Endothelial cell of umbilical vein (primary cell): ENCODE results near the gene SLC39A11. TPM values are rescaled to one million over a fixed set of nuclear protein-coding genes. Genes with fewer than 3 reads are reported as not detected.

Experiments used
- BruUV-seq: library from RNA; stranded (reverse); fragments of 400-500 nt; replicated peaks from 2 replicates; lab custom pipeline; 2021; lab: Mats Ljungman, UMichigan
- CTCF ChIA-PET: fragments of 300-600, 350-600 bp; sonication (Branson Sonifier 250); formaldehyde crosslinking; loops from one replicate; lab custom pipeline; 2021; ENCODE audit warnings: antibody characterized with exemption, inconsistent platforms; lab: Charles Lee
- POLR2A ChIA-PET: fragments of 300-600, 350-600 bp; sonication (Branson Sonifier 250); formaldehyde crosslinking; loops from one replicate; lab custom pipeline; 2021; ENCODE audit warnings: antibody characterized with exemption, inconsistent platforms; lab: Charles Lee
- DNase-seq: peaks from one replicate; pipeline ENCODE4 v3.0.0-alpha.2; 2011; ENCODE audit warnings: low read depth, low spot score
- FAIRE-seq: peaks from 2 replicates; lab custom pipeline; 2011; peaks lifted over from hg19 to GRCh38; lab: Jason Lieb, UNC
- H2AFZ ChIP-seq: 2 replicates; pipeline ENCODE4 v1.6.0; 2012; ENCODE audit warnings: low read depth, low read length, control low read depth, inconsistent platforms
- H3K27ac ChIP-seq: 2 replicates; pipeline ENCODE4 v1.5.1; 2011; ENCODE audit warnings: low read depth, mild to moderate bottlenecking, control low read depth, low read length, moderate library complexity; ENCODE audit not compliant: insufficient read depth
- H3K27me3 ChIP-seq, 2 experiments: 2 replicates each; pipeline versions ENCODE4 v1.6.0 to v1.6.1; 2011; ENCODE audit warnings: low read length in 2 of 2, mixed read lengths in 1 of 2; ENCODE audit not compliant: control insufficient read depth in 2 of 2, insufficient read depth in 2 of 2
- H3K36me3 ChIP-seq, 2 experiments: 2 replicates in 1 of 2; 3 replicates in 1 of 2; pipeline ENCODE4 v1.5.1; 2011; ENCODE audit warnings: low read length in 2 of 2, mild to moderate bottlenecking in 1 of 2, moderate library complexity in 1 of 2; ENCODE audit not compliant: control insufficient read depth in 2 of 2, insufficient read depth in 2 of 2; ENCODE audit errors: extremely low read depth in 1 of 2
- H3K4me1 ChIP-seq: 3 replicates; pipeline ENCODE4 v1.5.1; 2011; ENCODE audit warnings: mild to moderate bottlenecking, low read length; ENCODE audit not compliant: control insufficient read depth, insufficient read depth; ENCODE audit errors: extremely low read depth
- H3K4me2 ChIP-seq: 2 replicates; pipeline ENCODE4 v1.6.1; 2011; ENCODE audit warnings: low read length, control low read depth, mixed read lengths; ENCODE audit not compliant: insufficient read depth
- H3K4me3 ChIP-seq, 3 experiments: fragments of 200-600 bp in 1 of 3; sonication (generic), shearing (Covaris generic) in 1 of 3; replicated peaks in 1 of 3; 2 replicates each; pipeline ENCODE4 v1.5.1; 2011 to 2016; ENCODE audit warnings: control low read depth in 3 of 3, low read length in 3 of 3, mild to moderate bottlenecking in 2 of 3, inconsistent platforms in 1 of 3, low read depth in 1 of 3, moderate library complexity in 1 of 3; ENCODE audit not compliant: insufficient read depth in 1 of 3
- H3K79me2 ChIP-seq: 2 replicates; pipeline ENCODE4 v1.6.0; 2012; ENCODE audit warnings: low read length, inconsistent platforms; ENCODE audit not compliant: control insufficient read depth, insufficient read depth
- H3K9ac ChIP-seq: replicated peaks from 2 replicates; pipeline ENCODE3; 2011; ENCODE audit warnings: low read length, control low read depth; ENCODE audit not compliant: insufficient read depth; ENCODE audit errors: extremely low read depth
- H3K9me1 ChIP-seq: replicated peaks from 3 replicates; pipeline ENCODE4 v1.6.0; 2011; ENCODE audit warnings: mild to moderate bottlenecking, low read length; ENCODE audit not compliant: control insufficient read depth, insufficient read depth; ENCODE audit errors: extremely low read depth
- H3K9me3 ChIP-seq: replicated peaks from 2 replicates; pipeline ENCODE4 v1.5.1; 2012; ENCODE audit warnings: low read length, inconsistent platforms; ENCODE audit not compliant: control insufficient read depth, insufficient read depth
- H4K20me1 ChIP-seq: replicated peaks from 2 replicates; pipeline ENCODE3; 2011; ENCODE audit warnings: mild to moderate bottlenecking, low read length; ENCODE audit not compliant: control insufficient read depth, insufficient read depth; ENCODE audit errors: extremely low read depth
- EZH2 ChIP-seq: IDR thresholded peaks from 2 replicates; pipeline ENCODE4 v1.6.1; 2012; ENCODE audit warnings: borderline replicate concordance, low read depth, mild to moderate bottlenecking, moderate library complexity, low read length, inconsistent platforms; ENCODE audit not compliant: severe bottlenecking
- FOS ChIP-seq: IDR thresholded peaks from 2 replicates; pipeline ENCODE4 v1.6.1; 2011; ENCODE audit warnings: mild to moderate bottlenecking, low read length, moderate library complexity, borderline replicate concordance; ENCODE audit not compliant: insufficient read depth
- GATA2 ChIP-seq: IDR thresholded peaks from 2 replicates; pipeline ENCODE4 v1.7.0; 2011; ENCODE audit warnings: low read depth, mild to moderate bottlenecking, moderate library complexity, mixed read lengths, low read length; ENCODE audit not compliant: insufficient read length, insufficient read depth
- JUN ChIP-seq: IDR thresholded peaks from 2 replicates; pipeline ENCODE4 v1.6.1; 2011; ENCODE audit warnings: borderline replicate concordance, low read depth; ENCODE audit not compliant: insufficient read length, insufficient read depth
- MYC ChIP-seq: IDR thresholded peaks from one replicate; pipeline ENCODE4 v1.6.1; 2011; ENCODE audit warnings: mild to moderate bottlenecking, low read depth, low read length
- POLR2A ChIP-seq: IDR thresholded peaks from 2 replicates; pipeline ENCODE4 v1.6.1; 2012; ENCODE audit warnings: low read depth, mild to moderate bottlenecking, control low read depth, low read length
- POLR2AphosphoS5 ChIP-seq: IDR thresholded peaks from 2 replicates; pipeline ENCODE4 v1.6.1; 2012; ENCODE audit warnings: low read depth, mild to moderate bottlenecking, control low read depth, low read length, moderate library complexity; ENCODE audit not compliant: insufficient read depth
- dilution Hi-C: fragments of 300-500 bp; cut with MboI; formaldehyde crosslinking; loops from one replicate; pipeline ENCODE4 v1.15.0; 2019; ENCODE audit warnings: low sequenced_read_pairs; ENCODE audit not compliant: extremely low pct_ligation_motif_present
- intact Hi-C: fragments of 100-400 bp; cut with micrococcal nuclease; formaldehyde crosslinking; loops from one replicate; pipeline ENCODE4 v1.10.0; 2022
- polyA plus RNA-seq, 4 experiments: library from polyadenylated mRNA; depleted of rRNA in 3 of 4; stranded (reverse) in 3 of 4; unstranded in 1 of 4; fragments of >200 nt; gene quantifications; 2 replicates each; pipeline versions ENCODE4 v1.2.1 to v1.2.3, GENCODE V29; 2011 to 2012; ENCODE audit warnings: missing spikeins in 1 of 4
- total RNA-seq: library from RNA; stranded (reverse); gene quantifications from 2 replicates; pipeline ENCODE4 v1.2.3, GENCODE V29; 2021
- TF ChIP-seq, protein P1 (sequence below), 2 donors: IDR thresholded peaks; 1 replicate in 1 of 2; 2 replicates in 1 of 2; pipeline ENCODE4 v1.5.1; 2011; ENCODE audit warnings: low read length in 2 of 2, mild to moderate bottlenecking in 2 of 2, moderate library complexity in 2 of 2, control low read depth in 1 of 2, inconsistent platforms in 1 of 2, low read depth in 1 of 2; ENCODE audit not compliant: insufficient read depth in 1 of 2; ENCODE audit errors: extremely low read depth in 1 of 2
- TF ChIP-seq, protein P2 (sequence below): IDR thresholded peaks from 2 replicates; pipeline ENCODE4 v1.6.1; 2011; ENCODE audit not compliant: insufficient read depth, insufficient read length

SLC39A11 gene
- total and polyA plus RNA-seq, 2 donors (not counting 3 experiments of a cell fraction or from before 2014, with no cell fraction given) = 8.1 to 11.9 TPM

DNA sequence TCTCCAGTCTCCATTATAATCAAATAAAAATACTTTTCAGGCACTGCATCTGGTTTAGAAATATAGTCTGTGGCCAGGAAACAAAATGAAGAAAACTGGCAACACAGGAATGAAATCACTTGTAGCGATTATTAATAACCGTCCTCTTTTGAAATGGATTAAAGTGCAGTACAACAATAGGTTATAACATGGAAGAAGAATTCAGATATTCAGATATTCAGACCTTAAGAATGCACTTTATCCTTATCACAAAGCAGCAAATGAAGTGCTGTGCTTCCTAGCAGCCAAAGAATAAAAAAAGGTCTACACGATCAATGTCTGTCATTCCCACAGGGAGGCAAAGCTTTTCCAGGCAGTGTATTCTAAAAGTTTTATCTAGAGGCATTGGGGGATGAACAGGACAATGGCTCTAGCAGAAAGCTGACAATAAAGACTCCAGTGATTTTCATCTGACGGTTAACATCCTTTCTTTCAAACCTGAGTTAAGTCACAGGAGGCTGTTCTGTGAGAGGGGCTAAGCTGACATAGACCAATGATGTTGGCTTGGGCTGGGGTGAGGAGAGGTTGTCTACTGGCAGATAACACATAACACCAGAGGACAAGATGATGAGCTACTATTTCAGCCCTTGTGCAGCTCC, 259.2 kb downstream of the SLC39A11 start:
- Histone ChIP-seq H3K36me3 (no peaks in the 10 kb centered on the region), H2AFZ (no peak overlapping the region), H3K4me3 (no peak overlapping the region), H3K4me2 (no peak overlapping the region), H3K9ac (no peak overlapping the region), H3K9me1 (no peaks in the 10 kb centered on the region), H3K9me3 (no peaks in the 10 kb centered on the region), H3K4me1 (no peaks in the 10 kb centered on the region), H3K27me3 (no peaks in the 10 kb centered on the region), H4K20me1 (no peaks in the 10 kb centered on the region), H3K27ac (no peak overlapping the region), H3K79me2 (no peaks in the 10 kb centered on the region)
- ChIA-PET POLR2A (no interaction called here), CTCF (interaction anchor here (0.8 kb wide), 2 partner anchors 108 to 324 kb away, joined by 3 read pairs; no protein-coding TSS in a partner anchor)
- TF ChIP-seq EZH2 = no peak
- no peak for TF ChIP-seq POLR2A
- TF ChIP-seq POLR2AphosphoS5 = no peak
- TF ChIP-seq GATA2 = no peak
- TF ChIP-seq, protein P1, sequence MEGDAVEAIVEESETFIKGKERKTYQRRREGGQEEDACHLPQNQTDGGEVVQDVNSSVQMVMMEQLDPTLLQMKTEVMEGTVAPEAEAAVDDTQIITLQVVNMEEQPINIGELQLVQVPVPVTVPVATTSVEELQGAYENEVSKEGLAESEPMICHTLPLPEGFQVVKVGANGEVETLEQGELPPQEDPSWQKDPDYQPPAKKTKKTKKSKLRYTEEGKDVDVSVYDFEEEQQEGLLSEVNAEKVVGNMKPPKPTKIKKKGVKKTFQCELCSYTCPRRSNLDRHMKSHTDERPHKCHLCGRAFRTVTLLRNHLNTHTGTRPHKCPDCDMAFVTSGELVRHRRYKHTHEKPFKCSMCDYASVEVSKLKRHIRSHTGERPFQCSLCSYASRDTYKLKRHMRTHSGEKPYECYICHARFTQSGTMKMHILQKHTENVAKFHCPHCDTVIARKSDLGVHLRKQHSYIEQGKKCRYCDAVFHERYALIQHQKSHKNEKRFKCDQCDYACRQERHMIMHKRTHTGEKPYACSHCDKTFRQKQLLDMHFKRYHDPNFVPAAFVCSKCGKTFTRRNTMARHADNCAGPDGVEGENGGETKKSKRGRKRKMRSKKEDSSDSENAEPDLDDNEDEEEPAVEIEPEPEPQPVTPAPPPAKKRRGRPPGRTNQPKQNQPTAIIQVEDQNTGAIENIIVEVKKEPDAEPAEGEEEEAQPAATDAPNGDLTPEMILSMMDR (IDR thresholded peaks at IDR 0.05; ENCODE audit: extremely low read depth in 1 of 2, insufficient read depth in 1 of 2, low read depth in 1 of 2, low read length in 2 of 2) = no peak
- no peak for TF ChIP-seq JUN
- TF ChIP-seq MYC = no peak
- no peak for TF ChIP-seq FOS
- TF ChIP-seq, protein P2, sequence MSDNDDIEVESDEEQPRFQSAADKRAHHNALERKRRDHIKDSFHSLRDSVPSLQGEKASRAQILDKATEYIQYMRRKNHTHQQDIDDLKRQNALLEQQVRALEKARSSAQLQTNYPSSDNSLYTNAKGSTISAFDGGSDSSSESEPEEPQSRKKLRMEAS = no peak
- no peak for DNase-seq
- no peak for FAIRE-seq
- BruUV-seq = no TSS peak
- intact Hi-C loops (no loop called here), dilution Hi-C loops (no loop called here)
